Pancreas (tissue), 10 donors: ENCODE measurements around the gene DGCR2. TPM values are rescaled to one million over a fixed set of nuclear protein-coding genes. Genes with fewer than 3 reads are reported as not detected.
"Not testable (repeated sequence)": the region's sequence is repeated elsewhere in the genome, so short reads cannot be mapped to it uniquely, and the experiment has no call there.

Experiments
- ATAC-seq, 4 donors: fragments of 200-7000 bp; cut with Tn5 transposase; one replicate each; pipeline versions ENCODE4 v1.8.0 to v1.9.1; 2020; ENCODE audit warnings: mild to moderate bottlenecking in 4 of 4, moderate library complexity in 4 of 4
- DNase-seq, 6 donors: peaks; one replicate each; pipeline ENCODE4 v3.0.0-alpha.2; 2020
- FAIRE-seq: peaks from 2 replicates; lab custom pipeline; 2012; peaks lifted over from hg19 to GRCh38; lab: Jason Lieb, UNC
- H3K27ac ChIP-seq, 4 donors: fragments of 200-600 bp; sonication (generic); 1 replicate in 3 of 4; 2 replicates in 1 of 4; pipeline versions ENCODE4 v1.5.0 to v1.8.0; 2020
- H3K27me3 ChIP-seq, 4 donors: fragments of 200-600 bp; one replicate each; pipeline ENCODE4 v1.8.0; 2021
- H3K36me3 ChIP-seq, 3 donors: fragments of 200-600 bp; sonication (generic) in 1 of 3; one replicate each; pipeline versions ENCODE4 v1.5.0 to v1.8.0; 2020 to 2021
- H3K4me1 ChIP-seq, 3 donors: fragments of 200-600 bp; one replicate each; pipeline ENCODE4 v1.8.0; 2021
- H3K4me3 ChIP-seq, 4 donors: fragments of 200-600 bp; sonication (generic) in 2 of 4; one replicate each; pipeline versions ENCODE4 v1.5.0 to v1.8.0; 2020 to 2021
- H3K9me3 ChIP-seq, 4 donors: fragments of 200-600 bp; one replicate each; pipeline ENCODE4 v1.8.0; 2021
- CTCF ChIP-seq, 4 donors: fragments of 200-600 bp; sonication (generic) in 3 of 4; IDR thresholded peaks; one replicate each; pipeline versions ENCODE4 v1.5.0 to v1.8.0; 2021; ENCODE audit warnings: antibody characterized with exemption in 4 of 4
- WGBS, 2 donors: extraction: QIAGEN DNeasy Blood & Tissue Kit; methylation state at CpG; one replicate each; pipeline ENCODE4 v1.1.7; 2013; 5-methylcytosine and 5-hydroxymethylcytosine counted together
- intact Hi-C, 3 donors: fragments of 100-400 bp; cut with DNase I; formaldehyde crosslinking; loops; one replicate each; pipeline versions ENCODE4 v1.11.1 to v1.14.2; 2022
- polyA plus RNA-seq, 2 donors: library from polyadenylated mRNA; stranded (reverse); fragments of 200-250 nt; gene quantifications; one replicate each; pipeline ENCODE4 v1.2.3, GENCODE V29; 2013
- total RNA-seq, 6 donors: library from RNA; stranded (reverse); fragmentation: NEBNext Ultra II Directional in 4 of 6; extraction: Animal tissue kit (Norgen Biotek cat#: 25700) in 4 of 6; gene quantifications; one replicate each; pipeline versions ENCODE4 v1.2.1 to v1.2.4, GENCODE V29; 2021 to 2023
- donor health status: healthy with polysubstance abuse.
- donor health status: DM: no; HTN: no; CAD: no; lungs with moderate emphysema.
- donor health status: DM: no; HTN: no; CAD: no.
- donor health status: control.
- donor health status: control.
- donor health status: Bipolar disorder and iron deficiency.
- donor health status: DM: yes; HTN: yes; CAD: no.
- donor health status: DM: no; HTN: no; CAD: no.
- donor health status: DM: no; HTN: no; CAD: no.
- donor health status: DM: yes; HTN: yes; CAD: no.

The DGCR2 gene
- total and polyA plus RNA-seq, 8 donors = 24.3 to 41.5 (median 30.1) TPM

DNA sequence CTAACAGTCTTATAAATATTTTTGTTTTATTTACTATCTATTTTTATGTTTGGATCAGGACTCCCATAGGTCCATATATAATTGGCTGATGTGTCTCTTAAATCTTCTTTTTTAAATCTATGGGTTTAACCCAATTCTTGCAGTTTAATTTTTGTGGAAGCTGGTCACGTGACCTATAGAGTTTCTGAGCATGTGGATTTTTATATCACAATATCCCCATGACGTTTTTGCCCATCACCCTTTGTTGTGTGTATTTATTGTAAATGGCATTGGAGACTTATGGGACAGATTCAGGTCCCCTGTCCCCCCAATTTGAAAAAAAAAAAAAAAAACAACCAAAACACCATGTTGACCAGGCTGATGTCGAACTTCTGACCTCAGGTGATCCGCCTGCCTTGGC, 107.3 kb downstream of the DGCR2 start:
- intact Hi-C loops = no loop called here
- no peaks in the 10 kb centered on the region for H3K27me3 ChIP-seq
- WGBS, 2 donors = 80 to 91% methylated on average over 4 of the region's 4 CpGs
- TF ChIP-seq CTCF (IDR thresholded peaks at IDR 0.05) = no peak
- no peak for DNase-seq
- H3K36me3 ChIP-seq = no peaks in the 10 kb centered on the region
- no peaks in the 10 kb centered on the region for H3K9me3 ChIP-seq
- no peak overlapping the region for H3K4me3 ChIP-seq
- no peak for ATAC-seq
- H3K4me1 ChIP-seq = no peaks in the 10 kb centered on the region
- no peak for FAIRE-seq
- H3K27ac ChIP-seq = no peak overlapping the region

- ATAC-seq, FAIRE-seq: not testable (repeated sequence)
These were observed 108.2 kb downstream of the DGCR2 start for GRCh38 chr22:19013881-19014598.

GRCh38 chr22:19013411-19013810, 108.8 kb downstream of the DGCR2 start:
- ATAC-seq, FAIRE-seq, H3K4me3 ChIP-seq, H3K9me3 ChIP-seq, H3K4me1 ChIP-seq, DNase-seq, H3K36me3 ChIP-seq, H3K27ac ChIP-seq, H3K27me3 ChIP-seq, intact Hi-C loops: not testable (repeated sequence)
- 96 to 98% methylated on average over 7 of the region's 7 CpGs for WGBS, 2 donors

More at GRCh38 chr22:19013881-19014598, 108.2 kb downstream of the DGCR2 start:
- H3K27ac ChIP-seq, H3K9me3 ChIP-seq, intact Hi-C loops, H3K27me3 ChIP-seq, H3K4me1 ChIP-seq, DNase-seq, H3K4me3 ChIP-seq, H3K36me3 ChIP-seq: not testable (repeated sequence)
- 86 to 89% methylated on average over 11 of the region's 11 CpGs for WGBS, 2 donors

DNA sequence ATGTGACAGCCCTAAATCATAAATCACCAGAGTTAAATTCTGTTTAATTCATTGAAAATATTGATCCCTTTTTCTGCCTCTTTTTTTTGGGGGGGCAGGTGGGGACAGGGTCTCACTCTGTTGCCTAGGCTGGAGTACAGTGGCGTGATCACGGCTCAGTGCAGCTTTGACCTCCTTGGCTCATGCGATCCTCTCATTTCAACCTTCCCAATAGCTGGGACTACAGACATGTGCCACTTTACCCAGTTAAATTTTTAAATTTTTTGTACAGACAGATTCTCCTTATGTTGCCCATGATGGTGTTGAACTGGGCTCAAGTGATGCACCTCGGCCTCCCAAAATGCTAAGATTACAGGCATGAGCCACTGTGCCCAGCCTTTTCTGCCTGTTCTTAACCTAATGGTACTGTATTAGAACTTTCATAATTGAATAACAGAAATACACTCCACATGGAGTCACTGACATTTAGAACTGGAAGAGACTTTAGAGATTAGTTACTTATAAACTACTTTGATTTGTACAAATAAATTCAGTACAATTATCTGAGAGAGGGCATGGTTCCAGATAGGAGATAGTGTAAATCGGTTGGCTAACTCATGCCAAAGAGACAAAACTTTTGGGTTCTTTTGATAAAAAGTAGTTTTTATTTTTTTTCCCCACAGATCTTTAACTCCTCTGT, 109.8 kb downstream of the DGCR2 start:
- no peak overlapping the region for H3K4me3 ChIP-seq
- FAIRE-seq = no peak
- WGBS, 2 donors = 71 to 72% methylated on average over 5 of the region's 5 CpGs

GRCh38 chr22:19011611-19012010, 110.6 kb downstream of the DGCR2 start:
- H3K27me3 ChIP-seq, H3K4me3 ChIP-seq, H3K27ac ChIP-seq, FAIRE-seq, DNase-seq, H3K9me3 ChIP-seq, H3K36me3 ChIP-seq, intact Hi-C loops, ATAC-seq, H3K4me1 ChIP-seq: not testable (repeated sequence)
- 94 to 95% methylated on average over 9 of the region's 9 CpGs for WGBS, 2 donors

More for the DNA sequence above, 109.8 kb downstream of the DGCR2 start:
- Histone ChIP-seq H3K27ac (no peak overlapping the region), H3K36me3 (no peaks in the 10 kb centered on the region), H3K4me1 (no peaks in the 10 kb centered on the region), H3K27me3 (no peaks in the 10 kb centered on the region), H3K9me3 (no peaks in the 10 kb centered on the region)
- intact Hi-C loops = no loop called here
- TF ChIP-seq CTCF (IDR thresholded peaks at IDR 0.05) = no peak
- ATAC-seq (peak in 1 of 4 donors; percentile 17), DNase-seq (no peak)

DNA sequence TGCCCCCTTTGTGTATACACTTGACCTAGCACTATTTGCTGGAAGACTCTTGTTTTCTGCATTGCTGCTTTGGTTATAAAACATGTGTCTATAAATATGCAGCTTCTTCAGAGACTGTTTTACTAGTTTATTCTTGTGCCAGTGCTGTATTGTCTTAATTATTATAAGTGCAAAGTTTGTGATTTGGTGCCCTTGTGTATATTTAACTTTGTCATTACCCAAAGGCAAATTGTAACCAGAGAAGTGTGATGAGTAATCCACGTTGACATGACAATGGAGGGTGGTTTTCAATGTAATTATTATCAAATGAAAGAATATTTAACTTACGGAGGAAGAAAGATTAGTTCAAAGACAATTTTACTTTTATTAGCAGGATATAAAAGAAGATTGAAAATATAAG, 111.1 kb downstream of the DGCR2 start:
- intact Hi-C loops = no loop called here
- no peaks in the 10 kb centered on the region for H3K27me3 ChIP-seq
- ATAC-seq (no peak), FAIRE-seq (no peak), DNase-seq (no peak)
- H3K9me3 ChIP-seq = no peaks in the 10 kb centered on the region
- TF ChIP-seq CTCF (IDR thresholded peaks at IDR 0.05) = no peak
- WGBS, 2 donors = 67 to 76% methylated on average over 2 of the region's 2 CpGs
- no peak overlapping the region for H3K27ac ChIP-seq
- no peaks in the 10 kb centered on the region for H3K36me3 ChIP-seq
- no peaks in the 10 kb centered on the region for H3K4me1 ChIP-seq
- no peak overlapping the region for H3K4me3 ChIP-seq
